Activated CD4-positive, CD25-positive, alpha-beta regulatory T cell treated with anti-CD3 and anti-CD28 coated beads, Interleukin-2, amount 50 U/mL, for 16 hours (primary cell): ENCODE results near the gene MPHOSPH8.

ENCODE experiments used
- DNase-seq: peaks from one replicate; pipeline ENCODE4 v3.0.0-alpha.2; 2020; ENCODE audit warnings: low read depth, low spot score

The MPHOSPH8 gene, protein sequence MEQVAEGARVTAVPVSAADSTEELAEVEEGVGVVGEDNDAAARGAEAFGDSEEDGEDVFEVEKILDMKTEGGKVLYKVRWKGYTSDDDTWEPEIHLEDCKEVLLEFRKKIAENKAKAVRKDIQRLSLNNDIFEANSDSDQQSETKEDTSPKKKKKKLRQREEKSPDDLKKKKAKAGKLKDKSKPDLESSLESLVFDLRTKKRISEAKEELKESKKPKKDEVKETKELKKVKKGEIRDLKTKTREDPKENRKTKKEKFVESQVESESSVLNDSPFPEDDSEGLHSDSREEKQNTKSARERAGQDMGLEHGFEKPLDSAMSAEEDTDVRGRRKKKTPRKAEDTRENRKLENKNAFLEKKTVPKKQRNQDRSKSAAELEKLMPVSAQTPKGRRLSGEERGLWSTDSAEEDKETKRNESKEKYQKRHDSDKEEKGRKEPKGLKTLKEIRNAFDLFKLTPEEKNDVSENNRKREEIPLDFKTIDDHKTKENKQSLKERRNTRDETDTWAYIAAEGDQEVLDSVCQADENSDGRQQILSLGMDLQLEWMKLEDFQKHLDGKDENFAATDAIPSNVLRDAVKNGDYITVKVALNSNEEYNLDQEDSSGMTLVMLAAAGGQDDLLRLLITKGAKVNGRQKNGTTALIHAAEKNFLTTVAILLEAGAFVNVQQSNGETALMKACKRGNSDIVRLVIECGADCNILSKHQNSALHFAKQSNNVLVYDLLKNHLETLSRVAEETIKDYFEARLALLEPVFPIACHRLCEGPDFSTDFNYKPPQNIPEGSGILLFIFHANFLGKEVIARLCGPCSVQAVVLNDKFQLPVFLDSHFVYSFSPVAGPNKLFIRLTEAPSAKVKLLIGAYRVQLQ

GRCh38 chr13:19633479-19634255, at the start of gene MPHOSPH8:
TSS of gene MPHOSPH8 (plus strand) at chr13:19633659. CDS start at chr13:19633749, 90 bp downstream.
- DNase-seq, result peak; percentile 86

DNA sequence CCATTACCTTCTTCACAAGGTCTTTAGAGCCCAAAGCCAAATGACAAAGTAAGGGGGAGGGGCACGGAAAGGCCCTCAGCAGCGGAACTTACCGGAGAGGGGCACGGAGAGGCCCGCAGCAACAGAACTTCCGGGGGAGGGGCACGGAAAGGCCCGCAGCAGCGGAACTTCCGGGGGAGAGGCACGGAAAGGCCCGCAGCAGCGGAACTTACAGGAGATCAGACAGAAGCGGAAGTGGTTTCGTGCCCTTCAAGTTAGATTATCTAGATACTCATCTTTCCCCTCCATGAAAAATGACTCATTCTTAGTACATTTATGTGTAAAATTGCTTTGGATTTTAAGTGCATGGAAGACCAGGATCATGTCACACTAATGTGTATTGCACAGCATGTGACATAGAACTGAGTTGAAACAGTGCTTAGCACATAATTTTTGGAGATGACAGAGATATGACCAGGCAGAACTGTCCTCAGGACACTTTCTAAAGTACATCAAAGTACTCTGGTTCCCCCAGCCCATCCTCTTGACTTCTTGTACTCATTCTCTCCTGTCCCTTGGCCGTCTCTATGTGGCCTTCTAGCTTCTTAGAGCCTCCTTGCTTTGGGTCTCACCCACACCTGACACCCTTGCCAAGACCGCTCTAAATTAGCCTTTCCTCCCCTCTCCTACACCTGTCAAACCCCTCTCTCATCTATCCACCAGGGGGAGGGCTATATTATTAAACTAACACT, 46.4 kb upstream of the MPHOSPH8 start:
- DNase-seq, result peak; percentile 51

DNA sequence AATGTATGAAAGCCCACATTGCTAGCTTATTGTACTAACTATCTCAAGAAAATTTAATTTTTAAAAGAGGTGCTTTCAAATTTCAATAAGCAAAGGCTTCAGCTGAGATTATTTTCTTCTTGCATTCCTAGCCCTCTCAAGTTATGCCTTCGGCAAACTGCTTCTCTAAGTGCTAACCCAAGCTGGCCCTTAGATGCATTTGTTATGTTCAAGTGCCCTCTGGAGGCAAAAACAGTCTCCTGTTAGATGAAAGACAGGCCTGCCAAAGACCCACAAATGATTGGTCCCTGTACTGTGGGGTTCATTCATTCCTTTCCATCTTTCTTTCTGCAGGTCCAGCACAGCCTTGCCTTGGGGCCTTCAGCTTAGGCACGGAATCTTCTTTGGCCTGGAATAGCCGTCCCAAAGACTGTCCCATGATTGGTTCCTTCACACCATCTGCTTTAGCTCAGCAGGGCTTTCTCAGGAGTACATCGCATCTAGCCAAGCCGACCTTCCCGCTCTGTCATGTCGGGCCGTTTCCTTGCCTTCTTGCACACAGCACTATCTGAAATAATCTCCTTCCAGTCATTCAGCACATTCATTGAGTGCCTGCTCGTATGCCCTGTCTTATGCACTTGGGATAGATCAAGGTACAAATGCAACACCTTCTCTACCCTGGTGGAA, 45.7 kb upstream of the MPHOSPH8 start:
- DNase-seq, result peak; percentile 4

DNA sequence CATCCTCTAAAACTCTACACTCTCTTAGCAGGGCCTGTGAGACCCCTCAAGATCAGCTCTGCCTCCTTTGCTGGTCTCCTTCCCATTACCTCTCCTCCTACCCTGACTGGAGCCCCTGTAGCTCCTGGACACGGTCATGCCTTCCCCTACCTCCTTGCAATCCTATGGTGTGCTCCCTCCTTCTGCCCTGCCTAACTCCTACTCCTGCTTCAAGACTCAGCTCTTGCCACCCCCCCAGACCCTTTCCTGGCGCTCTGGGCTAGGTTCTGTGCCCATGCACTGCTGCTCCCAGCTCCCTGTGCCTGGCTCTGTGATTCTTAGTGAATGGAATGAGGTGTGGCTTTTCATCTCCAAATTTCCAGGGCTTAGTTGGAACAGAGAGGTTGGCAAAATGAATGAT, 44.1 kb upstream of the MPHOSPH8 start:
- DNase-seq, result no peak

- DNase-seq, result no peak
These were observed 43.0 kb upstream of the MPHOSPH8 start for GRCh38 chr13:19590423-19590822.

DNA sequence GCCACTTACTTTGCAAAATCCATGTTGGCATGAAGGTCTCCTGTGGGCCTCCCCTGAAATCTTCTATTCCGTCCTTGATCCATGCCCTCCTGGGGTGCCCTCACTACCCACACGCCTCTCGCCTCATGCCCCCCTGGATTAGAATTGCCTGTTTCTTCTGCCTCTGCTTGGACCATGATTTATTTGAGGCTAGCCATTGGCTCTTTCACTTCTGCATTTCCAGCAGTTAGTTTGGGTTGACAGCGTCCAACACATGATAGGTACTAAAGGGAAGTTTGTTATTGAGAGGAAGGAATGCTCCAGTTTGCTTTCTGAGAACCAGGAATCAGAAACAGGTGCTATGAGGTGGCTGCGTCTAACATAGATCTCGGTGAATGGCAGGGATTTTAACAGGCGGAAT, 41.6 kb upstream of the MPHOSPH8 start:
- DNase-seq, result no peak

- no peak for DNase-seq
These were observed 40.7 kb upstream of the MPHOSPH8 start for GRCh38 chr13:19592657-19593180.

GRCh38 chr13:19596086-19596485, 37.4 kb upstream of the MPHOSPH8 start:
- no peak for DNase-seq

- DNase-seq, result no peak
These were observed 36.5 kb upstream of the MPHOSPH8 start for GRCh38 chr13:19596960-19597361.

DNA sequence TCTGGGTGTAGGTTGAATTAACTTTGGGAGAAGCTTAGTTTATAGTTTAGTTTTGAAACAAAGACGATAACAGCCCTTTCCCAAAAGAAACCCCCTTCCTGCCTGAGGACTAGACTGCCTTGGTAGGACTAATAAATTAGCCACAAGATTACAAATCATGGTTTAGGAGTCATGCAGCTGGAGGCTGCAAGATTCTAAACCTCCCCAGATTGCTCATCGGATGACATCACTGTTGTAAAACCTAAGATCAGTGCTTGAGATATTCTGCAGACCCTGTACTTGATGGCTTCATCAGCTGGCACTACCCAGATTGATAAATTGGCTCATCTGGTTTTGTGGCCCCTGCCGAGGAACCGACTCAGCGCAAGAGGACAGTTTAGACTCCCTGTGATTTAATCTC, 35.9 kb upstream of the MPHOSPH8 start:
- DNase-seq, result no peak

GRCh38 chr13:19601749-19602725, 31.4 kb upstream of the MPHOSPH8 start:
- no peak for DNase-seq

DNA sequence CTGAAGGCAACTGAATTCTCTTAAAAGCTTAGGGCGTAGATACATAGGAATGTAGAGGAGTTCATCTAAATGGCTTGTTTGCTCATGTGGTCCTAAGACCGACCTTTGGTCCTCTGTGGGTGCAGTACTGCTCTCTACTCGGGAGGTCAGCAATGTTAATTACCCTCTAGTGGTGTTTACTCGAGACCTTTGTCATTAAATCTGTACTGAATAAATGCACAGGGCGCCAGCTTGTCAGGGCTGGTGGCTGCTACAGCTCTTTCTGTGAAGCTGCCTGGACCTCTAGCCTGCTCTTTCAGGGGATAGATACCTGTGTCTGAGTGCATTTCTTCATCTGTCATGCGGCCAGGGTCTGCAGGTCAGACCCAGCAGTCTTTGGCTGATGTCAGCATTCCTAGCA, 29.2 kb upstream of the MPHOSPH8 start:
- no peak for DNase-seq

- DNase-seq, result no peak
These were observed 28.1 kb upstream of the MPHOSPH8 start for GRCh38 chr13:19605161-19605955.

GRCh38 chr13:19606152-19606551, 27.3 kb upstream of the MPHOSPH8 start:
- DNase-seq, result no peak

- DNase-seq, result no peak
These were observed 26.7 kb upstream of the MPHOSPH8 start for GRCh38 chr13:19606737-19607136.

GRCh38 chr13:19607523-19608078, 25.9 kb upstream of the MPHOSPH8 start:
- no peak for DNase-seq

GRCh38 chr13:19618977-19619376, 14.5 kb upstream of the MPHOSPH8 start:
- no peak for DNase-seq

- DNase-seq, result no peak
These were observed 11.3 kb upstream of the MPHOSPH8 start for GRCh38 chr13:19622193-19622592.
